HG02759 (cell line): ENCODE results near the gene NNMT.

Experiments
- ATAC-seq: cut with Tn5 transposase; IDR thresholded peaks from one replicate; pipeline ENCODE4 v1.9.1; 2021; ENCODE audit warnings: mild to moderate bottlenecking, moderate library complexity; ENCODE audit not compliant: unreplicated experiment

Gene NNMT

GRCh38 chr11:114295676-114296604 is at the start of gene NNMT:
Gene NNMT (plus strand): TSS chr11:114296399. CDS start chr11:114296557, 158 bp downstream.
- ATAC-seq = no peak

DNA sequence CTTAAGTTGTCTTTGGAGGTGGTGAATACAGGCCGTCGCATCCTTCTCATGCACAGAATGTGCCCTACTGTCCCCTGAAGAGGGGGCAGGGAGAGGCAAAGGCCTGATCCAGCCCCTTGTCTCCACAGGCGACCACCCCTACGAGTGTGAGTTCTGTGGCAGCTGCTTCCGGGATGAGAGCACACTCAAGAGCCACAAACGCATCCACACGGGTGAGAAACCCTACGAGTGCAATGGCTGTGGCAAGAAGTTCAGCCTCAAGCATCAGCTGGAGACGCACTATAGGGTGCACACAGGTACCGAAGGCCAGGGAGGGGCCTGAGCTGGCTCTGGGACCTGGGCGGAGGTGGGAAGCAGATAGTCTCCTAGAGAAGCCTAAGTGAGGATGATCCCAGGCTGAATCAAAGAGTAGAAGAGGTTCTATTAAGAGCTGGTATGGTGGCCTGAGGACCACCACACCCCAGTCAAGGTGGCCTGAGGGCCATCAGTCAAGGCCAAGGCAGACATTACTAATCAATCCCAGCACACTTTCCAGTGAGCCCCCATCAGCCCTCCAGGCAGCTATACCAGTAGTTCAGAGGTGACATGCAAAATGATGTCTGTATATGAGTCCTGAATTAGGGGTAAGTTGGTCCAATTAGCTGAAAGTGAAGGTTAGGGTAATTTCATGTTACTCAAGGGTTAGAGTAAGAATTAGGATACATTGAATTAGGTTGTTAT is 49.0 kb upstream of the NNMT start:
- no peak for ATAC-seq

DNA sequence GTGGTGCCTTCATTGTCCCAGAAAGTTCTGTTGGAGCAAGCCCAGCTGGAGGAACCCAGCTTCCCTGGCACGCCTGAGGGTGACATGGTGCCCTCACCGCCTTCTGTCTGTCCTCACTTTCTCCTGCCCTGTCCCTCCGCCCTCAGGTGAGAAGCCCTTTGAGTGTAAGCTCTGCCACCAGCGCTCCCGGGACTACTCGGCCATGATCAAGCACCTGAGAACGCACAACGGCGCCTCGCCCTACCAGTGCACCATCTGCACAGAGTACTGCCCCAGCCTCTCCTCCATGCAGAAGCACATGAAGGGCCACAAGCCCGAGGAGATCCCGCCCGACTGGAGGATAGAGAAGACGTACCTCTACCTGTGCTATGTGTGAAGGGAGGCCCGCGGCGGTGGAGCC is 46.0 kb upstream of the NNMT start:
- no peak for ATAC-seq

DNA sequence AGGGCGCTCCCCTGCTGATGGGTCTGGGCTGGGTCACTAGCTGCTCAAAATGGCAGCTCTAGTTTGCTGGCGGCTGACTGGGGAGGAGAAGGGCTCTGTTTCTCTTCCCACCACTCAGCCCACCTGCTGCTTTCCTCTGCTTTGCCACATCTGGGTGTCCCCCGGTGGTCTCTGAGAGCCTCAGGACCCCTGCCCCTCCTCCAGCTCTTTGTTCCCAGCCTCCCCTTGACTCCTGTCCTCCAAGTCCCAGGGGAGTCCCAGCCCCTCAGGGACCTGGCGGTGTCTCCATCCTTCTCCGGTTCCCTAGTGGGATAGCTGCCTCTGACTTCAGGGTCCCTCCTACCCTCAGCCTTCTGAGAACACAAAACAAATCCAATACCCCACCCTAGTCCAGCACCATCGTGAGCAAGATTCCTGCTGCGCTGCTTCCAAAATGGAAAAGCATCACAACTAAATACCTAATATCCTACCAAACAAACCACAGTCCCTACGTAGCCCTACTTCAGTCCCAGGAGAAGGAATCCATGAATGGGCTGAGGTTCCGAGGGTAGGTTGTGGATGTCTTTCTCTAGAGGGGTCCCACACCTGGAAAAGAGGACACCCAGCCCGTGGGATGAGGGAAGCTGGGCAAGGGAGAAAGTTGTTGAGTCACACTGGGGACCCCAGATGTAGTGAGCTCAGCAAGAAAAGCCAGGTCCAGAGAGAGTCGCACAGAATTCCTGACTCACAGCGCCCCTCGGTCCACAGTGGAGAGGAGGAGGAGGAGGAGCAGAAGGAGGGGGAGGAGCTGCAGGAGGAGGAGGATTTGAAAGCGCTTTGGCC is 45.0 kb upstream of the NNMT start:
- no peak for ATAC-seq

DNA sequence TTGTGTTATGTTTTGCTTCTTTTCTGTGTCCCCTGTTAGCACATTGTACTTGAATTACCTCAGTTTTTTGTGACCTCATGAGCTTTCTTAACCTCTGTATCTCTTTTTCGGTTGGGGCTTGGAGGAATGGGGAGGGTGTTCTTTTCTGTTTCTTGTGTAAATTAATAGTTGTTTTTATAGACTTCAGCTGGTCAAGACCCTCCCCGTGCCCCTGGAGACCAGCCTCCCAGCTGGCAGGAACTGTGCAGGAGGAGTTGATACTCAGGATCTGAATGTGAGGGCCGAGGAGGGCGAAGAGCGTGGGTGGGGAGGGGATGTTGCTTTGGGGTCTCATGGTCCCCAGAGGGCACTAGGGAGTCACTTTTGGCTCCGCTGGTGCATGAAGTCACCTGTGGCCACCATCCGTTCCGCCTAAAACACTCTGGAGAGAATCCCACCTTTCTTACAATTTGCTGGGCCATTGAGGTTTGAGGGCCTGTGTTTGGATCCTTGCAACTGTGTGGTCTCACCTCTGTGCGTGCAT is 44.3 kb upstream of the NNMT start:
- no peak for ATAC-seq

DNA sequence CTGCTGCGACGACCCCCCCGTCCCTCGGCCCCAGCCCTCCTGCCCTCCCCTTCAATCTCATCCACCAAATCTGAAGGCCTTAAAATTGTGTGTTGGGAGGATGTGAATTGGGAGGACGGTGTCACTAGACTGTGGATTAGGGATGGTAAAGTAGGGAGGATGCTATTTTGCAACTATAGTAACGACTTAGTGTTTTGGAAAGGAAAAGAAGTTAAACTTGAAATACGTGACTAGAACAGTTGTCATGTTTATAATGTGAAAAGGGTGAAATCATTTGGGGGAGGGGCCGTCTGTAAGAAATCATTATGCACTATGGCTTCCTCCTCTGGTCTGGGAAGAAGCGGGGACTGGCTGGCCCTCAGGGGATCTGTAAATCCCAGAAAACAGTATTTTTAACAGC is 43.4 kb upstream of the NNMT start:
- ATAC-seq = no peak

GRCh38 chr11:114253771-114254170 is 42.4 kb upstream of the NNMT start:
- ATAC-seq = no peak

- ATAC-seq = no peak
Observed at GRCh38 chr11:114254571-114255146, 41.5 kb upstream of the NNMT start.

- ATAC-seq = no peak
Observed at GRCh38 chr11:114255289-114255688, 40.9 kb upstream of the NNMT start.

DNA sequence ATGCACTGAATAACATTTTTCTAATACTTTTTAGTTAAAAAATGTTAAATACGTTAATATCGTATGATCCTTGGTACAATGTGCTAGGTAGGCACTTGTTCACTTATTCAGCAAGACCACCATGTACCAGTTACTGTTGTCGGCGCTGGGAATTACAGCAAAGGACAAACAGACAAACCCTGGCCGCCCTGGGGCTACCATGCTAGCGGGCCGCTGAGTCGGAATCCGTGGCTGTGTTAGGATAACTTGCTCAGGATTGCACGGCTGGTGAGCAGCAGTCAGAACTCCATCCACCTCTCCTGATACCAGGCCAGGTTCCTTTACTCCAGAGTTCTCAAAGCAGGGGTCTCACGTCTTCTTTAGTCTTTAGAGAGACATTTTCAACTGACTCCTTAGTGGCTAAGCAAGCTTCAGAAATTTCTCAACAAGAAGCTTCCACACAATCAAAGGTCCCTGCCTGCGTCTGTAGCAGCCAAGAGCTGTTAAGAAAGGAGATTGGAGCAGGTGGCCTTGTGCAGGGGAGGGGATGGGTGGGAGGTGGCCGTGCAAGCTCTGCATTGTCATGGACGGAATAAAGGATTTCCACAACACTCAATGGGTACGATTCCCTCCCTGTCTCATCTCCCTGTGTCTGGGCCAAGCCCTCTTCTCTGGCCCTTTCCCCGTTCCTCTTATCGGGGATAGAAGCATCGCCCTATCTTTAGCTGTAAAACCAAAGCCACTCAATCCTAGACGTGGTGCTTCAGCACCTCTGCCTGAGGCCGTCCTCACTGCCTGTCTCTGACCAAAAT is 39.8 kb upstream of the NNMT start:
- no peak for ATAC-seq

DNA sequence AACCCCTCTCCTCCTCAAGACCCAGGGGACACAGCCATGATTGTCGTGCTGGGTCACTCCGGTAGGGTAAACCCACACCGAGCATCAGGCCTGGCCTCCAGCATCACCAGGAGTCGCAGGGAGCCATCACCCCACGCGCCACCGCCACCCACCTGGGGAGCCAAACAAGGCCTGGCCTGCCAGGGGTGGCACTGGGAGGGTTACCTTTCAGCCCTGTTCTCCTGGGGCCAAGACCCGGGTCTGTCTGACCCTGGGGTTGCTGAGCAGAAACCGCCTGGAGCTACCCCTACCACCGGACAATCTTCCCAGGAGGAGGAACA is 39.3 kb upstream of the NNMT start:
- no peak for ATAC-seq

DNA sequence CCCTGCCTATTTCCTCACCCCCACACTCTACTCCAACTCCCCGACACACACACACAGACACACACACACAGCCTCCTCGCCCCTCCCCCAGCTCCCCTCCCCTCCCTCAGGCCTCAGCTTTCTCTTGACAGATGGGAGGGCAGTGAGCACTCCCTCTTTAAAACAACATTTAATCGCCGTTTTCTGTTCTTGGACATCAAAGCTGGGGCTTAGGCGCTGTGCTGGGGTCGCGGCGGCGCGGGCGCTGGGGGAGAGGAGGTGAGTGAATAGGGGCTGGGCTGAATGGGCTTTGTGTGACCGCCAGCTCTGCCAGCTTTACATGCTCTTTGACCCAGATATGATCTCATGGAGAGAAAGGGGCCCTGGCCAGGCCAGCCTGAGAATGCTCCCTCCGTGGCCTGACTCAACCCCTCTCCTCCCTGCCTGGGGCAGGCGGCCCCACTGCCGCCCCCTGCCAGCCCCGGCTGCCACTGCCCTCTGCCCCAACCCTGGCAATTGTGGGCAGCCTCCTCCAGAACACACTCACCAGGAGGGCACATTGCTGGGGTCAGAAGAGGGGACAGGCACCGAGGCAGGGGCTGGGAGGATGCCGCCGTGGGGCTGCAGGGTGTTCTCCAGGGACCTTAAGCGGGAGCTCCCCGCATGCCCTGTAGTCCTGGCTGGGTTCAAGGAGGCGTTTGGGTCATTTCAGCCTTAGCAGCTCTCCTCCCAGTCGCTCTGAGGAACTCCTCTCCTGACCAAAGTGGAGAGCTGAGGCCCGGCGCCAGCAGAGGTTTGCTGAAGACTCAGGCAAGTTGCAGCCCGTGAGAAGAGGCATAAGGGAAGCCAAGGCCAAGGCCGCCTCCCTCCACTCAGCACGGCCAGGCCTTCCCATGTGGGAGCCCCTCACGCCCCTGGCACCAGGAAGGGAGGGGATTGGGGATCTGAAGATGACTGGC is 38.3 kb upstream of the NNMT start:
- ATAC-seq = no peak

GRCh38 chr11:114258696-114259095 is 37.5 kb upstream of the NNMT start:
- no peak for ATAC-seq

GRCh38 chr11:114259124-114259526 is 37.1 kb upstream of the NNMT start:
- ATAC-seq = no peak

DNA sequence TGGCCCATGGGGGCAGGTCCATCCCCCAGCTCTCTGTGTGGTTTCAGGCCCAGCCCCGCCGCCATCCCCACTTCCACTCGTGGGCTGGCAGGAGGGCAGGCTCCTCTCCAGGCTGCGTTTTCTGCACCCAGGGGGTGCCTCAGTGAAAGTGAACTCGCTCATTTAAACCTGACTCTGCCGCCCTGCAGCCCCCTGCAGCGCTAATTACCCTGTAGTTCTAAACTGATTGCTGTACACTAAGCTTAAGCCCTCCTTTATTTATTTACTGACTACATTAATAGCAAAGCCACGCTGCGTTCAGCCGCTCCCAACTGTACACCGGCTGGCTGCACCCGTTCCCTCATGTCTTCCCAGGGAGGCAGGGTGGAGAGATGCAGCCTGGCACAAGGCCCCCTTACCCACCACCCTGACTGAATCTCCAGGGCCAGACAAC is 36.6 kb upstream of the NNMT start:
- no peak for ATAC-seq

- ATAC-seq = no peak
Observed at GRCh38 chr11:114260077-114260476, 36.1 kb upstream of the NNMT start.

DNA sequence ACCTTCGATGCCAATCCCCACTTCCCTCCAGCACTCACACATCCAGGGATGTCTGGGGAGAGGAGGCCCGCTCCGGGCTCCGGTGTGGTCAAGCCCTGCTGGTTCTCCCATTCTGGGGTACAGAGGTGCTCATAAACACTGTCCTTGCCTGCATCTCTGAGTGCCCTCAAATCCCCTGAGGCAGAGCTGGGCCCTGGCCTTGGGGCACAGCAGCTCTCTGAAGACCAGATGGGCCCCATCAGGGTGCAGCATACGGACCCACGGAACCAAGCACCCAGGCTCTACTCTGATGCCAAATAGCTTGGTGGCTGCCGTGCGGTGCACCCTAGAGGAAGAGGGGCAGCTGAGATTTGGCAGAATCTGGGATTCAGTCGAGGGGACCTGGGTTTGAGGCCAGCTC is 35.7 kb upstream of the NNMT start:
- no peak for ATAC-seq

DNA sequence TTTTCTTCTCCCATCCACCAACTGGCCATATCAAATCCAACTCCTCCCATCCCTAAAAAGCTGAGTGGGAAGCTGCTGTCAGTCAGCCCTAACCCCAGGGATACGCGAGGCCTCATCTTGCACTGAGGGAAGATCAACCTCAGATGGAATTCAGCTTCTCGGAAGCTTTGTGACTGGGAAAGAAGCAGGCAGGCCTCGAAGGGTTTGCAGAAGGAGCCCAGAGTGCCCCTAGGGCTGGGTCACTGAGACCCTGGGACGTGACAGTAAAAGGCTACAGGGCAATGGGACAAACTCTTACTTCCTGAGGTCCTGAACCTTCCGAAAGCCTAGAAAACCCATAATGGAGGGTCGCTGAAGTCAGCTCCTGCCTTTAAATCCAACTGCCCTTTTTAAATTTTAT is 34.4 kb upstream of the NNMT start:
- no peak for ATAC-seq
